HUDEP-2 (cell line): ENCODE results near the gene CAMK2G.

ENCODE experiments used
- DNase-seq, 76 experiments: peaks; one replicate each; lab custom pipeline; 2025; ENCODE audit not compliant: unreplicated experiment in 76 of 76; lab: John Stamatoyannopoulos, UW

The CAMK2G gene

DNA sequence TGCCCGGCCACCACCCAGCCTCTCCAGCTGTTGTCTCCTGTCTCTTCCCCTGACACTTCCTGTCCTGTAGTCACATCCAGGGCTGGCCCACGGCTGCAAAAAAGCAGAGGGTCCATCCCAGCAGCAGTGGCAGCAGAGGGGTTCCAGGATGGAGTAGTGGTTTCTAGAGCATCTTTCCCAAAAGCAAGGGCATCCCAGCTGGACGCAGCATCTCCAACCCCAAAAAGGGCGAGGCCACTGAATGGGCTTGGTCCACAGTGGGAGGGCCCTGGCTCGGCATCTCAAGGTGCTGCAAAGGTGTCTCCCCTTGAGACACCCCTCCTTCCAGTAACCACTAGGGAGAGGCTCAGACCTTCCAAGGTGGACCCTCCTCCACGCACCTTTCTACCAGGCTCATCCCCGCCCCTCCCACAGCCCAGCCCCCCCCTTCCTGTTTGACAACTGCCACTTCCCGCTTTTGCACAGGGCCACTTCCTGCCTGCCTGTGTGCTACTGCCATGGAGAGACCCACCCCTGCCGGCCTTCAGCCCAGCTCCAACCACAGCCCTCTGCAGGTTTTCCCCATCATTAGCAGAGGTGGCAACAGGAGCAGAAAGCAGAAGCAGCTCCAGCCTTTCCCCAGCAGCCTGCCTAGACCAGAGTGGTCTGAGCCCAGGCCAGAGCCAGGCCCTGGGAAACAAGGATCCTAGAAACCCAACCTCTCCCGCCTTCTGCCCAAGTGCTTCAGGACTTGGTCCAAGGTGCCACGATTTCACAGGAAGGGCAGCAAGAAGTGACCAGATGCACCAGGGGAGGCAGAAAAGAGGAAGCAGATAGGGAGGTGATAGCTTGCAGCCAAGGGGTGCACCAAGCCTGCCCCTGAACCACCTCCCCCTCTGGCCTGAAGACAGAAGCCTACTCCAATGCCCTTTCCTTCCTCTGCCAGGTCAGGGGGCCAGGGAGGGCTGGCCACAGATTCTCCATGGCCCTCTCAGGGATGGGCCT, 8.6 kb downstream of the CAMK2G start:
- no peak for DNase-seq

DNA sequence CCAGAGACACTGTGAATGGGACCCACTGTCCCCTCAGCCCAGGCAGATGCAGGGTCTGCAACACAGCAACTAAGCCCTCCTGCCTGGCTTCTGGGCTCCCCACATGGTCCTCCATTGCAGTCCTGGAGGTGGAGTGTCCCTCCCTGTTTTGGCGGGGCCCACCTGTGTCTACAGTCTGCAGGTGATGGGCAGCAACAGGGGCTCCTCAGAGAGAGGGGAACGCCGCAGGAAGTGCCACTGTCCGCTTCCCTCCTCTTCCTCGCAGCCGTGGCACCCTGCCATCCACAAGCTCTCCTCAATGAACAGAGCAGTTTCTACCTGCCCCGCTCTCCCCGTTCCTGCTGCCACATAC, 9.3 kb downstream of the CAMK2G start:
- DNase-seq: no peak

DNA sequence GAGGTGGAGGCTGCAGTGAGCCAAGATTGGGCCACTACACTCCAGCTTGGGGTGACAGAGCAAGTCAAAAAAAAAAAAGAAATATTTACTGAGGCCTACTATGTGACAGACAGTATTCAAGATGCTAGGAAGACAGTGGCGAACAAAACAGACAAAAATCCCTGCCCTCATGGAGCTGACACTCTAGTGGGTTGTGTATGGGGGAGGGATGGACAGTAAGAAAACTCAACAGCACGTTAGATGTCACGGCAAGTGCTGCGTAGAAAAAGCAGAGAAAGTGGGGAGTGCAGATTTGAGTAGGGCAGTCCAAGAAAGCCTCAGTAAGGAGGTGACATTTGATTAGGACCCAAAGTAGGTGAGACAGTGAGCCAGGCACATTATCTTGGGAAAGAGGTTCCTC, 10.1 kb downstream of the CAMK2G start:
- DNase-seq: no peak

DNA sequence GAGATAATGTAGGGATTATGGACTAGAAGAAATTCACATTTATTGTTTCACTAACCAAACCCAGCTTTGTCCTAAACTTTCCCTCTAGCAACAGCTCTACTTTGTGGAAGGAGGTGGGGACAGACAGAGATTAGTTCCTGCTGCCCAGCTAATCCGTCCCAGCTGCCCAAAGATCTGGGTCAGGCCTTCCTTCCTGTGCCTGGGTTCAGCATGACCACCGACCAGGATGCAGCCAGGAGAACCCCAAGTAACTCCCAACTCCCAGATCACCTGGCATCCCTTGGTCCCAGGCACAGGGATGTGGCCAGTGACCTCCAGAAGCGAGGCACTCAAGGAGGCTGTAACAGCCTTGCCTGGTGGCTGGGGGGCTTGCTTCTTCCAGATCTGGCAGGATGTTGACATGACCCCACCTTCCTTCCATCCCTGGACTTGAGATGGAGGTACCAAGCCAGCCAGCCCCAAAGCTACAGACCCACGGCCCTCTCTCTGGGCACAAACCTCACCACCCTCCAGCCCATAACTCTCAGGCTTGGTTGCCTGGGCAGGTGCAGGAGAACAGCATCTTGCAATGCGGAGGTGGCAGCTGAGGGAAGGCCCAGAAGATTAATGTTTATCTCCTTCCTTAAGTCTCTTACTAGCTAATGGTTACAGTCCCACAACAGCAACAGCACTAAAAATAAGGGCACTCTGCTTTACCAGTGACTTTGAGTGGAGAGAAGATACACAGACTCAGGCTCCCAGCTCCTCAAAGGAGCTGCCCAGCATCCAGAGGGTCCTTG, 11.1 kb downstream of the CAMK2G start:
- DNase-seq: no peak

DNA sequence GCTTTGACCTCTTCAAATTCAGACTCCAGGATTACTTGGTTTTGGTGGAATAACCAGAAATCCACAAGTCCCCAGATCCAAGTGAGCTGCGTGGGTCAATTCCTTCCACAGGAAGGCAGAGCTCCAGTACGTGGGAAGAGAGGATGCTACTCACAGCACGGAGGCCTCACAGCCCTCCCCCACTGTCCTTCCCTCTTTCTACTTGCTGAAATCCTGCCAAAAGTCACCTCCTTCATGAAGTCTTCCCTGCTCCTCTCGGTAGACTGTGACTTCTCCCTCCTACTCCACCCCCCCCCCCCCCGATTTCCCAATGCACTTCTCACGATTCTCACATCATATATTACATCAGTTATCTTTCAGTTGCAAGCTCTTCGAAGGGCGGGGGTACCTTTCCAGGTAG, 12.3 kb downstream of the CAMK2G start:
- no peak for DNase-seq

DNA sequence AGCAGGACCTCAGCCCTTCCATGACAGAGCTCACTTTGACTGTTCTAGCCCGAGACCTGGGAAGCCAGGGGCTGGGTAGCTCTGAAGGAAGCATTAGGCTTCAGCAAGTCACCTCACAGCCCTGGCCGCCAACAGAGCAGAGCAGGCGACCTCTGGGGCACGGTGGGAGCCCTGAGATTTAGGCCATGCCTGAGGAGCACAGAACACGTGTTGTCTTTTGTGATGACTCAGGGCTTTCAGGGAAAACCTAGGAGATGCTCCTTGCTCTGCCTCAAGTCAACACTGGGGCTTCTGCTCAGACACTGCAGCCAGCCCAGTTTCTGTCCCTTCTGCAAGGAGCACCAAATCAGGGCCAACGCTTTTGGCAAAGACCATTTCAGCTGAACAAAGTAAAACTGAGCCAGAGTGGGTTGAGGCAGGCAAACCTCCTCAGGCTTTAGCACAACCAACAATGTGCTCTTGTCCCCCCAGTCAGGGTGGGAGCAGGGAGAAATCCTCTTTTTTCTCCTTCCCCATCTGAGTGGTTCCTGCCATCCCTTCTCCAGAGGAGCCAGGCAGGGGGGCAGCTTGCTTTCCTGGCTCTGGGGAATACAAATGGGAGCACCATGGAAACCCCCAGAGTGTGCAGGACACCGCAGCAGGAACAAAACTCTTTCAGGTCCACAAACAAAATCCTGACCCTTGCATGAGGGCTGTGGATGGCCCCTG, 14.4 kb downstream of the CAMK2G start:
- no peak for DNase-seq

DNA sequence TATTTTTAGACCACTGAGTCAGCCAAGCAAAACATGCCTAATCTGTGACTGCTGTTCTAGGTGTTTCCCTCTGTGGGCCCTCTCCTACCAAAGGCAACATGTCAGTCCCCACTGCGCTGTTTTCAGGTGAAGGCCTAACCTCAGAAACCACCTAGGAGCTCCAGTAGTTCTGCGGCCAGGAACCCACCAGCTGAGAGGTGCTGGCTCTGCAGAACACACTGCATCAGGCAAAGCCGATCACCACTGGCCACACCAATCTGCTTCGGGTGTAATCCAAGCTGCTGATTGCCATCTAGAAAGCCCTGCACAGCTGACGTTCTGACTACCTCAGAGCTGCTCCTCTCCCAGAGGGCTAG, 14.9 kb downstream of the CAMK2G start:
- DNase-seq: no peak

DNA sequence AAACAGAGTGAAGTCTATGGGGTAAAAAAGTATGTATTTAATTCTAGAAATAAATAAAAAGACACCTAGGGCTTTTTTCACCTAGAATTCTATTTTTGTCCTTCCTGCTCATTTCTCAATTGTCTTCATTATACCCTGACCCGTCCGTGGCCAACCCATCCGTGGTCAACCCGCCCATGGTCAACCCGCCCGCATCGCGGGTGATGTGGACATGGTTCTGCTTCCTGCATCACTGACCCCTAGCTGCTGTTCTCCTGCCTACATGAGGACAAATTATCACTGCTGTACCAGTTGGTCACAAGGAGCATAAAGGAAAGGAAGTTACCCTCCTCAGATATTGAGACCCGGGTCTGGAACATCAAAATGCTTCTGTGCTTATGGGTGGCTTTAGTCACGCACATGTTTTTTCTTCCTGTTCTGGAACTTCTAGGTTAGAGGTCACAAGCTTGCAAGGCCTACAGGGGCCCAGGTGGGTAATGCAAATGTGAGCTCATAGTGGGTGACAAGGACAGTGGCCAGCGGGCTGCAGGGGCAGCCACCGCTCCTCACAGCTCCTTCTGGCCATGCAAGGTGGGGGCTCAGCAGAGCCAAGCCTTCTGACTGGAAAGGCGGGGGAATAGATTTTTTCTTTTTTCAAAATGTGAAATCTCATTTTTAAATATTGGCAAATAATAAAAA, 15.5 kb downstream of the CAMK2G start:
- DNase-seq: no peak

DNA sequence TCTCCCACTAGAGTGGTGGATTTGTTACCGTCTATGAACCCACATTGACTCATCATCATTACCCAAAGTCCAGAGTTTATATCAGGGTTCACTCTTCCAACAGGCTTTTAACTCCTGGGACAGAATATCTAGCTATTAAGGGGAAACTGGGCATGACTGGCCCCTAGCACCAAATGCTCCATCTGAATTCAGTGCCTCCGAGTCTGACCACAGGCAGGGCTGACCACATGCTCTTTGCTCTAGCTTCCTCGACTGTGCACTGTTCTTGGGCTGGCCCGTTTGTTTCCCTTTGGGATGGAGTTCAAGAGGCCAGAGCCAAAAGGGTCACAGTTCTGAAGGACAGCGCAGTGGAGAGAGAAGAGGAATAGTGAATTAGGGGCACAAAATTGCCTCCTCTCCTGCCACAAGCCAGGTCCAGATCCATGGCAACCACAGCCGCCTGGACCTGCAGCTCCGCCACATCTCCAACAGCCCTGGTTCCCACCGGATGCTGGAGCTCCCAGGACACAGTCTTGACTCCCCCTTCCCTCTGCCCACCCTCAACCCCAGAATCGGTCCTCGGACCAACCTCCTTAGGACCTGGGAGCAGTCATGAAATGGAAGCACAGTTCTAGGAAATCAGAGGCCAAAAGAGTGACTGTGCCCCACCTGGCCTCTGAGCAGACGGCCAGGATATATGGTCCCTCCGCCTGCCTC, 16.2 kb downstream of the CAMK2G start:
- DNase-seq: no peak

DNA sequence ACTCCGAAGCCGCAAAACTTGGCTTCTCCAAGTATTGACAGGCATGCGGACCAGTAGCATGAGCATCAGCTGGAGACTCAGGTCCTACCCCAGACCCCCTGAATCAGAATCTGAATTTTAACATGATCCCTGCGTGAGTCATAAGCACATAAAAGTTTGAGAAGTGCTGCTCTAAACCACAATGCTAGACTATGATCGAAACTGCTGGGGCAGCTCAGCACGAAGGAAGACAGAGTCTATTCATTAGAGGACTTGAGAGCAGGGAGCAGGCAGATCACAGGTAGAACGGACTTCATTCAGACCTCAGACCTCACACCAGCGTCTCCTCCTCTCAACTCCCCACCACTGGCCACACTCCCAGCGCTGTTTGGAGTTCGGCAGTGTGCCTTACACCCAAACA, 16.9 kb downstream of the CAMK2G start:
- DNase-seq: no peak

DNA sequence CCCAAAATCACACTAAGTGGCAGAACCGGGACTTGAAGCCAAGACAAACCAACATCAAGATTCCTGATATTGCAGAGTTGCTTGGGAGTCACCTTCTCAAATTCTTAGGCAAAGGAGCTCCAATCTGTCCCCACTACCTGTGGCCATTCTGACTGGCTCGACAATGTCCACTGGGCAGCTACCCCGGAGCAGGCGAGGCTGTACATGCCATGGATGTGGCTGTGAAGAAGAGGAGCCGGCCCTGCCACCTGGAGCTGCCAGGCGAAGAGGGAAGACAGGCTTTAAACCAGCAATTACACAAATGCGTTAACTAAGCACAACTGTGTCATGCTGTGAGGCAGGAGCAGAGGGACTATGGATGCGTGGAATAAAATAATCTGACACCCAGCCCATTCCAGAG, 18.1 kb downstream of the CAMK2G start:
- DNase-seq: no peak

DNA sequence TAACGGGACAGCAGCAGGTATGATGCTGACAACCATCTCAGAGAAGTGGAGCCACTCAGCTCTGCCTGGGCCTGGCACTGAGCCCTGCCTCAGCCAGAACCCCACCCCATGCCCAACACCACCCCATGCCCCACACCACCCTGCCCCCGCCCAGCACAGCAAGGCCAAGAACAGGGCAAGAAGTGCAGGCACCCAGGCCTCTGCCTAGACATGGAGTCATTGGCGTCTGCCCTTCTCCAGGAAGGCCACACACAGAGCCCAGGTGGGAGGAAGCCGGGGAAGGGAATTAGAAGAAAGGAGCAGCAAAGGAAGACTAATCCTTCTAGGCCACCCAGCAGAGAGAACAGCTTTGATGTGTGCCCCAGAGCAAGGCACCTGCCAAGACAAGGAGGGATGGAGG, 18.9 kb downstream of the CAMK2G start:
- peak in 40 of 76 experiments; percentile 3 to 67 (median 38) for DNase-seq

DNA sequence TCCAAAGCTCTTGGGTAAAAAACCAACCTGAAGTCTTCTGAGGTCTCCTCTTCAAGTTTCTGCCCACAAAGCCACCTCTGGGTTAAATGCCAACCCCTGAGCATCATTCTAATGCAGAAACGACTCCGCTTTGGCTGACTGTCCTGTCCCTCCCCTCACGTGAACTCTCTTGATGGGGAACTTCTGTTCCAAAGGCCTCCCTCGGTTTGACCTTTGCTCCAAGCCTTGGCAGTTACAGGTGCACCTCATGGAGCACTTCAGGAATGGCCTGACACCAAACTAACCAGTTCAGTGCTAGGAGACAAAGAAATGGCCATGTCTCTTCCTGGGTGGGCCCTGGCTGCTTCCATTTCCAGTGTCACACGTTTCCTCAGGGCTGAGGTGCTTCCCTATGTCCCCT, 20.0 kb downstream of the CAMK2G start:
- no peak for DNase-seq

DNA sequence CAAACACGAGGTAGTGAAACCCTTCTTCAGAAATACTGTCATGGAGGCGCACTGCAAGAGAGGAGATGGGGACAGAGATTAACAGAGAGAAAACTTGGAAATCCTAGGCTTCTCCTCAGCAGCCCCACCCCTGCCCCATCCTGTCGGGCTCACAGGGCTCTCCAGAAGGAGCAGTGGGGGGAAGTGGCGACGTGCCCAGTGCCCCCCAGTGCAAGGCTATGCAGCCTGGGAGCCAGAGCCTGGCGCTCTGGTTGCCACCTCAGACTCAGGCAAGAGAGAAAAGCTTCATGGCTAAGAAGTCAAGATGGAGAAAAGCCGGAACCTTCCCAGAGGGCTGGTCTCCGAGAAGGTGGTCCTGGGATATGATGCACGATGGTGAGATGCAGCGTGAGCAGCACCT, 21.2 kb downstream of the CAMK2G start:
- DNase-seq: no peak

DNA sequence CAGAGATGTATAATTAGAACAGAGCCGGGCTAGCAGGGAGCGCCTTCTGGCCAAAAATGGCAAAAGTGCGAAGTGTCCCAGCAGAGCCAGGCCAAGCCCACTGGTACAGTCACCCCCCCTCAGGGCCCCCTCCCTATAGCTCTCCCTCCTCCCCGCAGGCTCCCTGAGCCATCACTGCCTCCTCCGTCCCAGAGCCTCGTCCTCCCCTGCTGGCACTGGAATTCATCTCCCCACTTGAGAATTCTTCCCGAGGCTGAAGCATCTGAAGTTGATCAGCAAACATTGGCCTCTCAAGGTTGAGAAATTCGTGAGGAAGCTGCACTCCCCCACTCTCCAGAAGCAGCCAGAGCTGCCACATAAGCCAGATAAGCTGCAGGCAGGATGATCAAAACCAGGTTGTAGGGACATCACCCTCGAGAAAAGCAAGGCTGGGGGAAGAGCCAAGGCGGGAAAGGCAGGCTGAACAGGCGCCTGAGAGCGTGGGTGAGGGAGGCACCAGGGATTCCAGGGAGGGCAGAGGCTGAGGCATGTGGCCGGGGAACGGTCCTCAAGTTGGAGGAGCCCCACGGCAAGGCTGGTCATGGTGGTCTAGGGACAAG, 23.4 kb downstream of the CAMK2G start:
- no peak for DNase-seq

DNA sequence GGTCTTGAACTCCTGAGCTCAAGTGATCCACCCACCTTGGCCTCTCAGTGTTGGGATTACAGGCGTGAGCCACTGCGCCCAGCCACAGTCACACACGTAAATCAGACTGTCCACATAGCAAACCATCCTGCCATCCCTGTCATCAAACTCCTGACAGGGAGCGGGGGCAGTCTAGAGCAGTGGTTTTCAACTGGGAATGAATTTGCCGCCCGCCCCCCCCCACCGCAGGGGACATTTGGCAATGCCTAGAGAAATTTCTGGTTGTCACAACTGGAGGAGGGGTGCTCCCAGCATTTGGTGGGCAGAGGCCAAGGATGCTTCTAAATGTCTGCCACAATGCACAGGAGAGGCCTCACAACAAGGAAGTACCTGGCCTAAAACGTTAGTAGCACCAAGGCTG, 24.1 kb downstream of the CAMK2G start:
- no peak for DNase-seq

DNA sequence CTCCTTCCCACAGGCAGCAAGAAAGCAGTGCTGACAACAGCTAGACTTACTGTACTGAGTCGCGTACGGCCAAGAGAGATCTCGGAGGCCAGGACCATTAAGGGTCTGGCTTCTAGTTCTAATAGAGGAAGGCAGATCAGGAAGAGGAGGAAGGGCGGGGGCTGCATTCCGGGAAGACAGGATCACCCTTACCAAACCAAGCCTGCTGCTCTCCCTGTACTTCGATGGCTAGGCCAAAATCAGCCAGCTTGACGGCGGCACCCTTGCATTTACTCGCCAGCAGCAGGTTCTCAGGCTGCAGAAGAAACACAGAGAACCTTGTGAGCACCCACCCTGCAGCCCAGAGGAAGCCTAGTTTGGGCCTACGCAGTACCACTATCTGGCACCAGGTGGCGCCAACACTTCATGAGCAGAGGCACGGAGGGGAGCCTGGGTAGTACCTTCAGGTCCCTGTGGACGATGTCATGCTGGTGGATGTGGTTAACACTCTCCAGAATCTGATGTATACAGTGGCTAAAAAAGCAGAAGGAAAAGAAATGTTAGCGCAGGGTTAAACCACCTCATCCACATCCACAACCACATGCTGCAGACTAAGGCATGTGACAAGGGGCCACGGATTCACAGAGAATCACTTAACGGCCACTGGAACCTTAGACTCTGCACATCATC, 25.4 kb downstream of the CAMK2G start:
- peak in 69 of 76 experiments; percentile 4 to 87 (median 65) for DNase-seq

DNA sequence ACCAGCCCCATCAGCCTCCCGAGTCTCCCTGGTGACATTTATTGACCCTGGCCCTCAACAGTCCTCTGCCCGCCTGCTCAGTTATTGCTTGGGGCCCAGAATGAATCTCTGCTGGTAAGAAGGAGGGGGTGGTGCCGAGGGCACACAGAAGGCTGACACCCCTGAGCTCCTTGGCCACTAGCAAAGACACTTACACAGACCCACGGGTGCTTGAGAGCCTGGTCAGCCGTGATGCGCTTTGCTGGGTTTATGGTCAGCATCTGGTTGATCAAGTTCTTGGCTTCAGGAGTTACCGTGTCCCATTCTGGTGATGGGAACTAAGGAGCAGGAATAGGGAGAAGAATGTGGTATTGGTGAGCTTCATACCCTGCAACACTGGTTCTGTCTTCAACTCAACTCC, 27.3 kb downstream of the CAMK2G start:
- DNase-seq: no peak

DNA sequence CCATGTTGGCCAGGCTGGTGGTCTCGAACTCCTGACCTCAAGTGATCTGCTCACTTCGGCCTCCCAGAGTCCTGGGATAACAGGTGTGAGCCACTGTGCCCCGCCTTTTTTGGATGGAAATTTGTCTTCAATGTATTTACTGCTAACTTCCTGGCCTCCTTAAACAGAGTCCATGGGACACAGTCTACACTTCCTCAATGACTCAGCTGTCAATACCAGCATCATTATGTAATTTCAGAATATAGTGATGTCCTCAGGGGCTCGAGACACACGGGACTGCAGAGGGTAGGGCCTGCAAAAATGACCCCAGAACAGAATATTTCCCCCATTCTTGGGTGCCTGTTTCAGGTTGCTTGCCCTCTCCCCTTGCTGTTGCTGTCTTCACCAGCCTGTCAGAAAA, 31.1 kb downstream of the CAMK2G start:
- DNase-seq: no peak
